ENCODE measurements around the gene TCF7L1. TPM values are rescaled to one million over a fixed set of nuclear protein-coding genes. Genes with fewer than 3 reads are reported as not detected.

The TCF7L1 gene
- total and polyA plus RNA-seq, 2 of the 13 experiments (the other 11 are each of a cell fraction or from before 2014, with no cell fraction given), result 0.04 to 0.15 TPM

GRCh38 chr2:85324639-85325465 lies 191.7 kb downstream of the TCF7L1 start (continued):
- TF ChIP-seq PRMT3 (CRISPR knock-in tag; IDR thresholded peaks at IDR 0.05; ENCODE audit: borderline replicate concordance, low read depth) (no peak), ZNF317 (CRISPR knock-in tag; IDR thresholded peaks at IDR 0.05) (peak; percentile 79), ZNF552 (CRISPR knock-in tag; IDR thresholded peaks at IDR 0.05; ENCODE audit: borderline replicate concordance) (0 out of 2 replicates have a peak, but pooled peaks have one; percentile 26), DBP (CRISPR knock-in tag; IDR thresholded peaks at IDR 0.05; ENCODE audit: not compliant biosample characterization) (no peak), POLR2AphosphoS5 (IDR thresholded peaks at IDR 0.05; ENCODE audit: low read depth, low read length) (peak; percentile 66), BHLHE40 (IDR thresholded peaks at IDR 0.05; ENCODE audit: low read length) (no peak; the same call in 1 of the 2 replicates), PRPF4 (IDR thresholded peaks at IDR 0.05; ENCODE audit: low read depth, low read length, poor library complexity, severe bottlenecking) (no peak), SAP130 (CRISPR knock-in tag; IDR thresholded peaks at IDR 0.05; ENCODE audit: low read depth) (peak; percentile 98), ZZZ3 (CRISPR knock-in tag; IDR thresholded peaks at IDR 0.05; ENCODE audit: borderline replicate concordance) (no peak), SAFB2 (CRISPR knock-in tag; IDR thresholded peaks at IDR 0.05; ENCODE audit: borderline replicate concordance, low read depth) (no peak; the same call in 1 of the 2 replicates), ZNF205 (CRISPR knock-in tag; IDR thresholded peaks at IDR 0.05) (0 out of 2 replicates have a peak, but pooled peaks have one; percentile 32), ZNF850 (CRISPR knock-in tag; conservative IDR thresholded peaks at IDR 0.05) (no peak), HNRNPL (IDR thresholded peaks at IDR 0.05; ENCODE audit: low read depth, low read length) (no peak), CEBPB (IDR thresholded peaks at IDR 0.05; ENCODE audit: borderline replicate concordance, low read depth, low read length) (peak; percentile 99), ESRRA (CRISPR knock-in tag; IDR thresholded peaks at IDR 0.05; ENCODE audit: low read depth) (peak; percentile 58; the same call in 1 of the 2 replicates), ZNF33A (CRISPR knock-in tag; IDR thresholded peaks at IDR 0.05; ENCODE audit: borderline replicate concordance) (no peak), CC2D1A (CRISPR knock-in tag; IDR thresholded peaks at IDR 0.05) (0 out of 2 replicates have a peak, but pooled peaks have one; percentile 86), ZNF703 (CRISPR knock-in tag; IDR thresholded peaks at IDR 0.05; ENCODE audit: borderline replicate concordance) (no peak), RAD51 (IDR thresholded peaks at IDR 0.05; ENCODE audit: borderline replicate concordance) (peak; percentile 39; the same call in 1 of the 2 replicates), ZNF646 (CRISPR knock-in tag; IDR thresholded peaks at IDR 0.05) (no peak), CAMTA2 (CRISPR knock-in tag; IDR thresholded peaks at IDR 0.05; ENCODE audit: borderline replicate concordance) (no peak), ZSCAN29 (CRISPR knock-in tag; conservative IDR thresholded peaks at IDR 0.05) (no peak)

Measured in HepG2 (cell line).